Progenitor cell of endocrine pancreas (in vitro differentiated cells): ENCODE results near the gene TRIL. TPM values are rescaled to one million over a fixed set of nuclear protein-coding genes. Genes with fewer than 3 reads are reported as not detected.

Experiments
- DNase-seq: peaks from one replicate; pipeline ENCODE4 v3.0.0; 2021; ENCODE audit warnings: low spot score; ENCODE audit not compliant: unreplicated experiment
- H3K27ac Mint-ChIP-seq: 2 replicates; pipeline ENCODE4 v1.8.0; 2021; ENCODE audit warnings: mild to moderate bottlenecking, moderate library complexity, mixed read lengths
- H3K27me3 Mint-ChIP-seq: 2 replicates; pipeline ENCODE4 v1.8.0; 2021; ENCODE audit warnings: mixed read lengths
- H3K36me3 Mint-ChIP-seq: 2 replicates; pipeline ENCODE4 v1.8.0; 2022; ENCODE audit warnings: mixed read lengths; ENCODE audit not compliant: insufficient read depth
- H3K4me1 Mint-ChIP-seq: 2 replicates; pipeline ENCODE4 v1.8.0; 2021; ENCODE audit warnings: low read depth, mixed read lengths
- H3K4me3 Mint-ChIP-seq: 2 replicates; pipeline ENCODE4 v1.8.0; 2021; ENCODE audit warnings: low read depth, mild to moderate bottlenecking, moderate library complexity, mixed read lengths
- H3K9me3 Mint-ChIP-seq: 2 replicates; pipeline ENCODE4 v1.8.0; 2021; ENCODE audit warnings: low read depth, mixed read lengths
- total RNA-seq: library from RNA; stranded (reverse); gene quantifications from 2 replicates; pipeline ENCODE4 v1.2.1, GENCODE V29; 2021
- TF ChIP-seq, protein P1 (sequence below): fragments of 200-600 bp; sonication (generic); IDR thresholded peaks from one replicate; pipeline ENCODE4 v1.5.0; 2021; ENCODE audit warnings: antibody characterized with exemption, mild to moderate bottlenecking; ENCODE audit not compliant: unreplicated experiment

TRIL gene
- total RNA-seq, 1 donor from 2014 or later: 8.0 TPM

DNA sequence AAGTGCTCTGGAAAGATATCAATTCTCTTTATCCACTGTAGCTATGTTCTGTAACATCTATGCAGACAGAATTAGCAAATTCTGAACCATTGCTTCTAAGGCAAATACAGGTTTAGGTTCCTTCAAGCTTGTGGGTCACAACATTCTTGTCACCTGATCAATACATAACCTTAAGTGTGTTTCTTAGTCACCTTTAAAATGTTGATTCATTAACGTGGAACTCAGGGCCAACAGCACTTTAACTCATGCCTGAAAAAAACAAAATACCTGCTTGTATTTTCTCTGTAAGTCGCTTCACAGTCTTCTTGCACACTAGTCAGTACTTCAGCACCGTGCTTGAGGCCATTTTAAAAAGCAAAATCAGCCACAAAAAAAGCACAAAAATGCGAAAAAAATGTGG is 35.2 kb upstream of the TRIL start:
- H3K4me1 Mint-ChIP-seq: peaks cover 16% of the 10 kb centered on the region
- no peak overlapping the region for H3K4me3 Mint-ChIP-seq
- no peaks in the 10 kb centered on the region for H3K9me3 Mint-ChIP-seq
- TF ChIP-seq, protein P1, sequence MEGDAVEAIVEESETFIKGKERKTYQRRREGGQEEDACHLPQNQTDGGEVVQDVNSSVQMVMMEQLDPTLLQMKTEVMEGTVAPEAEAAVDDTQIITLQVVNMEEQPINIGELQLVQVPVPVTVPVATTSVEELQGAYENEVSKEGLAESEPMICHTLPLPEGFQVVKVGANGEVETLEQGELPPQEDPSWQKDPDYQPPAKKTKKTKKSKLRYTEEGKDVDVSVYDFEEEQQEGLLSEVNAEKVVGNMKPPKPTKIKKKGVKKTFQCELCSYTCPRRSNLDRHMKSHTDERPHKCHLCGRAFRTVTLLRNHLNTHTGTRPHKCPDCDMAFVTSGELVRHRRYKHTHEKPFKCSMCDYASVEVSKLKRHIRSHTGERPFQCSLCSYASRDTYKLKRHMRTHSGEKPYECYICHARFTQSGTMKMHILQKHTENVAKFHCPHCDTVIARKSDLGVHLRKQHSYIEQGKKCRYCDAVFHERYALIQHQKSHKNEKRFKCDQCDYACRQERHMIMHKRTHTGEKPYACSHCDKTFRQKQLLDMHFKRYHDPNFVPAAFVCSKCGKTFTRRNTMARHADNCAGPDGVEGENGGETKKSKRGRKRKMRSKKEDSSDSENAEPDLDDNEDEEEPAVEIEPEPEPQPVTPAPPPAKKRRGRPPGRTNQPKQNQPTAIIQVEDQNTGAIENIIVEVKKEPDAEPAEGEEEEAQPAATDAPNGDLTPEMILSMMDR: no peak
- no peak overlapping the region for H3K27ac Mint-ChIP-seq
- H3K36me3 Mint-ChIP-seq: no peaks in the 10 kb centered on the region
- no peak for DNase-seq
- no peaks in the 10 kb centered on the region for H3K27me3 Mint-ChIP-seq

DNA sequence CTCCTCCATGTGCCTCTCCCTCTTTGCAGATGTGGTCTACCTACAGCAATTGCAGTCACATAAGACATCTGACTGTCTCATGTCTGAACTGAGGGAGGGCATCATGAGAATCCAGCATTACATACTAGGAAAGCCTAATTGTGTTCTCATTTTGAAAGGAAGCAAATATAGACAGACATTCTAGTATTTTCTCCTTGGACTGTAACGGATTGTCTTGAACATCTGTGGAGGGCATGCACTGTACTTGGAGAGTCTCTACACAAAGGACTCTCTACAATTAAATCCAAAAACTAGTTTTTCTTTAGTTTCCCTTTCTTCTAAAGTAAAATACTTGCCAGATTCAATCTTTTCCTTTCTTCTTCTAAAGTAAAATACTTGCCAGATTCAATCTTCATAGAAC is 34.7 kb upstream of the TRIL start:
- DNase-seq: no peak
- TF ChIP-seq, protein P1: no peak
- no peaks in the 10 kb centered on the region for H3K9me3 Mint-ChIP-seq
- no peaks in the 10 kb centered on the region for H3K27me3 Mint-ChIP-seq
- no peak overlapping the region for H3K4me3 Mint-ChIP-seq
- no peaks in the 10 kb centered on the region for H3K36me3 Mint-ChIP-seq
- peaks cover 10% of the 10 kb centered on the region for H3K4me1 Mint-ChIP-seq
- H3K27ac Mint-ChIP-seq: no peak overlapping the region

DNA sequence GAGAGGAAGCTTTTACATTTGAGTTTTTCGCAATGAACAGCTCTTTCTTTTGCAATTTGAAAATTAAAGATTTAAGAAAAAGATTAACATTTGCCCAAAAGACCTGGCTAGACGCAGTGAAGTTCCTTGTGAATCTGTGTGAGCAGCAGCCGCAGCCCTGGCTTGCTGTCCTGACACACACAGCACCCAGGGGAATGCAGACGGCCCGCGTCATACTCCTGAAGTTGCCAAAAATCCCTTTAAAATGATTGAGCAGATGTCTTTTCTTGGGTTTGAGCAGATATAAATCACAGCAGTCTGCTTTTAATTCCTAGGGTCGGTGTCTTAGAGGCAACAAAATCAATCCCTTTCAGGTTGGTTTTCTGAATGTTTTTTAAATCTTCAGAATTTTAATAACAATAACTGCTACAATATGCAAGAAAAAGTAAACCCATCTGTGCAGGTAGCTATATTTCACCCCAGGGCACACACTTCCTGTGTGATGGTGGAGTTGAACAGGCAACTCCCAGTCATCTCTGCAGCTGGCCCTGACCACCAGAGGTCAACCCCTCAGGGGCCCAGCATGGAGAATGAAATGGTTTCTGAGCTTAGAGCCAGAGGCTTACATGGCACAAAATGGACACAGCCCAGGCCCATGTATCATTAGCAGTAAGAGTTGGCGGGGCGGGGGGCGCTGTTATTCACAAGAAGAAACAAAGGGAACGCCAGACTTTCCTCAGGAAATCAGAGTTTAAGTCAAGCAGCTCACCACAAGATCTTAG is 32.2 kb upstream of the TRIL start:
- peaks cover 10% of the 10 kb centered on the region for H3K27me3 Mint-ChIP-seq
- H3K4me1 Mint-ChIP-seq: peaks cover 13% of the 10 kb centered on the region
- no peaks in the 10 kb centered on the region for H3K9me3 Mint-ChIP-seq
- DNase-seq: no peak
- H3K4me3 Mint-ChIP-seq: no peak overlapping the region
- no peak overlapping the region for H3K27ac Mint-ChIP-seq
- no peaks in the 10 kb centered on the region for H3K36me3 Mint-ChIP-seq
- TF ChIP-seq, protein P1: no peak

DNA sequence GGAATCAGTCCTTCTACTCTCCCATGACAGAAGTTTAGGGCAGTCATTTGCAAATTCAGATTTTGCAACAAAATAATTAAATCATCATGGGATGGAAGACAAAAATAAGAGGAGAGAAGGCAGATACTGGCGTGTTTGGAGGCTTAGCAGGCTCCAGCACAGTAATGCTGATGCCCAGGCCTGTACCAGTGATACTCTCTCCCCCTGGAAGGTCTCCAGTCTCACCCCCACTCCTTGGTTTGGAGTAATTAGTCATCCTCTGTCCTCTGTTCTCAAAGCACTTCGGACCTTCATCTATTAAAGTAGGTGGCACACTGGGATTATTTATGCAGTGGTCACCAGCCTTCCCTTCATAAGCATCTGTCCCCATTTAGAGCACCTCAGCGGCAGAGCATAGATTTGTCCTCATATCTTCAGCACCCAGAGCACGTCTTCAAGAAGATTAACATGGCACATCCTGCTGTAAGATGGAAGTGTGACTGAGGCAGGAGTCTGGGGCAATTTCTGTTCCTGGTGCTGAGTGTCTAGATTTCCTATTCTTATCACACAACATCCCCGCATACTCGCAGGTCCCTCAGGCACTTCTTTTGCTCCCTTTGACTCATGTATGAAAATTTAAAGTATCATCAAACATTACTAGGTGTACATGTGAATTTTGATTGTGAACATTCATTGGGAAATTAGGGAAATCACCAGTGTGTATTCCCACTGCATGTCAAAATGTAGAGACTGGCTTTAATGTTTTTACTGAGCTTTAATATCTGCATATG is 31.3 kb upstream of the TRIL start:
- H3K27ac Mint-ChIP-seq: no peak overlapping the region
- no peak overlapping the region for H3K4me3 Mint-ChIP-seq
- TF ChIP-seq, protein P1: no peak
- H3K9me3 Mint-ChIP-seq: no peaks in the 10 kb centered on the region
- no peaks in the 10 kb centered on the region for H3K36me3 Mint-ChIP-seq
- H3K4me1 Mint-ChIP-seq: peaks cover 13% of the 10 kb centered on the region
- H3K27me3 Mint-ChIP-seq: peaks cover 10% of the 10 kb centered on the region
- DNase-seq: no peak

DNA sequence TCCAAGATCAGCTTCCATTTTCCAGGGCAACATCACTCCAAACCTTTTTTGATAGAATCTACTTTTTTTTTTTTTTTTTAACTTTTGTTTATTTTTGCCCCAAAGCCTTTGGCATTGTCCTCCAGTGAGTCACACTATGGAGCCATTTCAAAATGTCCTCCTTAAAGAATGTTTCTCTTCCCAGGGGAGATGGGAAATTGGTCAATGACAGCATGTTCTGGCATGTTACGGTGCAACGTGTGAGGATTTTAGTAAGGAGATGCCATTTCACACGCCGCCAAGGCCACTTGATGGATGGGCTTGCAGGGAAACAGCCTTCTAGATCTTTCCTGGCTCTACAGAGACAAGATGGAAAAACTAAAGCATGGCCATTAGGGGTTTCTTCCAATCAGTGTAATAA is 30.7 kb upstream of the TRIL start:
- TF ChIP-seq, protein P1: no peak
- Mint-ChIP-seq H3K27ac (no peak overlapping the region), H3K9me3 (no peaks in the 10 kb centered on the region), H3K27me3 (peaks cover 10% of the 10 kb centered on the region), H3K36me3 (no peaks in the 10 kb centered on the region), H3K4me3 (no peak overlapping the region), H3K4me1 (peaks cover 13% of the 10 kb centered on the region)
- no peak for DNase-seq
